Measurements from ENCODE around the gene CPVL. TPM values are rescaled to one million over a fixed set of nuclear protein-coding genes. Genes with fewer than 3 reads are reported as not detected.

The CPVL gene
- total and polyA plus RNA-seq, 2 experiments from 2014 or later: 31.9 to 37.8 TPM

GRCh38 chr7:28976022-28976421 lies 170.3 kb downstream of the CPVL start:
- H3K27ac Mint-ChIP-seq: no peak overlapping the region

More at GRCh38 chr7:28976022-28976421, 170.3 kb downstream of the CPVL start:
- Mint-ChIP-seq H3K4me3 (no peak overlapping the region), H3K36me3 (ENCODE audit: low read depth) (peaks cover 3% of the 10 kb centered on the region; the same call in 1 of the 3 replicates), H3K9me3 (peaks cover 16% of the 10 kb centered on the region), H3K4me1 (peaks cover 18% of the 10 kb centered on the region), H3K27me3 (ENCODE audit: insufficient read depth, low read depth, poor library complexity) (no peaks in the 10 kb centered on the region)
- no peak overlapping the region for H3K4me3 ChIP-seq
- H2AFZ ChIP-seq: no peak overlapping the region
- no peak overlapping the region for H3K4me2 ChIP-seq
- peaks cover 3% of the 10 kb centered on the region; the same call in 1 of the 2 replicates for H3K36me3 ChIP-seq (ENCODE audit: insufficient read depth)
- TF ChIP-seq EZH2phosphoT487 (IDR thresholded peaks at IDR 0.05; ENCODE audit: unreplicated experiment): no peak
- no peak for TF ChIP-seq ZNF331 (CRISPR knock-in tag; IDR thresholded peaks at IDR 0.05; ENCODE audit: low read depth)
- no peak for TF ChIP-seq STAT1 (IDR thresholded peaks at IDR 0.05; ENCODE audit: unreplicated experiment)
- TF ChIP-seq CREB1 (CRISPR knock-in tag; IDR thresholded peaks at IDR 0.05; ENCODE audit: low read depth): no peak
- no peak for TF ChIP-seq JUNB (IDR thresholded peaks at IDR 0.05; ENCODE audit: unreplicated experiment)
- TF ChIP-seq ZNF114 (CRISPR knock-in tag; IDR thresholded peaks at IDR 0.05): no peak
- TF ChIP-seq POLR2AphosphoS5 (IDR thresholded peaks at IDR 0.05; ENCODE audit: low read depth): no peak
- TF ChIP-seq, protein P1, sequence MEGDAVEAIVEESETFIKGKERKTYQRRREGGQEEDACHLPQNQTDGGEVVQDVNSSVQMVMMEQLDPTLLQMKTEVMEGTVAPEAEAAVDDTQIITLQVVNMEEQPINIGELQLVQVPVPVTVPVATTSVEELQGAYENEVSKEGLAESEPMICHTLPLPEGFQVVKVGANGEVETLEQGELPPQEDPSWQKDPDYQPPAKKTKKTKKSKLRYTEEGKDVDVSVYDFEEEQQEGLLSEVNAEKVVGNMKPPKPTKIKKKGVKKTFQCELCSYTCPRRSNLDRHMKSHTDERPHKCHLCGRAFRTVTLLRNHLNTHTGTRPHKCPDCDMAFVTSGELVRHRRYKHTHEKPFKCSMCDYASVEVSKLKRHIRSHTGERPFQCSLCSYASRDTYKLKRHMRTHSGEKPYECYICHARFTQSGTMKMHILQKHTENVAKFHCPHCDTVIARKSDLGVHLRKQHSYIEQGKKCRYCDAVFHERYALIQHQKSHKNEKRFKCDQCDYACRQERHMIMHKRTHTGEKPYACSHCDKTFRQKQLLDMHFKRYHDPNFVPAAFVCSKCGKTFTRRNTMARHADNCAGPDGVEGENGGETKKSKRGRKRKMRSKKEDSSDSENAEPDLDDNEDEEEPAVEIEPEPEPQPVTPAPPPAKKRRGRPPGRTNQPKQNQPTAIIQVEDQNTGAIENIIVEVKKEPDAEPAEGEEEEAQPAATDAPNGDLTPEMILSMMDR (conservative IDR thresholded peaks at IDR 0.05; ENCODE audit: low read depth in 2 of 2): no peak
- no peak for TF ChIP-seq ETS1 (IDR thresholded peaks at IDR 0.05)
- no peak for TF ChIP-seq NANOG (IDR thresholded peaks at IDR 0.05; ENCODE audit: borderline replicate concordance)
- TF ChIP-seq, protein P2, sequence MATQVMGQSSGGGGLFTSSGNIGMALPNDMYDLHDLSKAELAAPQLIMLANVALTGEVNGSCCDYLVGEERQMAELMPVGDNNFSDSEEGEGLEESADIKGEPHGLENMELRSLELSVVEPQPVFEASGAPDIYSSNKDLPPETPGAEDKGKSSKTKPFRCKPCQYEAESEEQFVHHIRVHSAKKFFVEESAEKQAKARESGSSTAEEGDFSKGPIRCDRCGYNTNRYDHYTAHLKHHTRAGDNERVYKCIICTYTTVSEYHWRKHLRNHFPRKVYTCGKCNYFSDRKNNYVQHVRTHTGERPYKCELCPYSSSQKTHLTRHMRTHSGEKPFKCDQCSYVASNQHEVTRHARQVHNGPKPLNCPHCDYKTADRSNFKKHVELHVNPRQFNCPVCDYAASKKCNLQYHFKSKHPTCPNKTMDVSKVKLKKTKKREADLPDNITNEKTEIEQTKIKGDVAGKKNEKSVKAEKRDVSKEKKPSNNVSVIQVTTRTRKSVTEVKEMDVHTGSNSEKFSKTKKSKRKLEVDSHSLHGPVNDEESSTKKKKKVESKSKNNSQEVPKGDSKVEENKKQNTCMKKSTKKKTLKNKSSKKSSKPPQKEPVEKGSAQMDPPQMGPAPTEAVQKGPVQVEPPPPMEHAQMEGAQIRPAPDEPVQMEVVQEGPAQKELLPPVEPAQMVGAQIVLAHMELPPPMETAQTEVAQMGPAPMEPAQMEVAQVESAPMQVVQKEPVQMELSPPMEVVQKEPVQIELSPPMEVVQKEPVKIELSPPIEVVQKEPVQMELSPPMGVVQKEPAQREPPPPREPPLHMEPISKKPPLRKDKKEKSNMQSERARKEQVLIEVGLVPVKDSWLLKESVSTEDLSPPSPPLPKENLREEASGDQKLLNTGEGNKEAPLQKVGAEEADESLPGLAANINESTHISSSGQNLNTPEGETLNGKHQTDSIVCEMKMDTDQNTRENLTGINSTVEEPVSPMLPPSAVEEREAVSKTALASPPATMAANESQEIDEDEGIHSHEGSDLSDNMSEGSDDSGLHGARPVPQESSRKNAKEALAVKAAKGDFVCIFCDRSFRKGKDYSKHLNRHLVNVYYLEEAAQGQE (IDR thresholded peaks at IDR 0.05; ENCODE audit: unreplicated experiment): no peak
- TF ChIP-seq EZH2 (IDR thresholded peaks at IDR 0.05; ENCODE audit: low read depth, unreplicated experiment): no peak
- TF ChIP-seq ZNF462 (CRISPR knock-in tag; IDR thresholded peaks at IDR 0.05): no peak
- ATAC-seq: no peak
- no peak for DNase-seq (ENCODE audit: low spot score)
- peaks cover 20% of the 10 kb centered on the region for H3K4me1 ChIP-seq (ENCODE audit: insufficient read depth)
- H3K79me2 ChIP-seq (replicated peaks; ENCODE audit: insufficient read depth): no peaks in the 10 kb centered on the region
- H3F3A ChIP-seq (replicated peaks; ENCODE audit: low read depth): no peaks in the 10 kb centered on the region
- H3K27me3 ChIP-seq (ENCODE audit: insufficient read depth): no peaks in the 10 kb centered on the region
- H3K9me2 ChIP-seq (ENCODE audit: insufficient read depth): no peaks in the 10 kb centered on the region
- H4K20me1 ChIP-seq (replicated peaks; ENCODE audit: insufficient read depth): no peaks in the 10 kb centered on the region
- H3K27ac ChIP-seq (ENCODE audit: low read depth): no peak overlapping the region
